HG03565 (cell line): ENCODE data around the gene MMGT1.

Source experiments
- ATAC-seq: cut with Tn5 transposase; IDR thresholded peaks from one replicate; pipeline ENCODE4 v1.9.1; 2021; ENCODE audit warnings: mild to moderate bottlenecking, moderate library complexity; ENCODE audit not compliant: unreplicated experiment

The MMGT1 gene

DNA sequence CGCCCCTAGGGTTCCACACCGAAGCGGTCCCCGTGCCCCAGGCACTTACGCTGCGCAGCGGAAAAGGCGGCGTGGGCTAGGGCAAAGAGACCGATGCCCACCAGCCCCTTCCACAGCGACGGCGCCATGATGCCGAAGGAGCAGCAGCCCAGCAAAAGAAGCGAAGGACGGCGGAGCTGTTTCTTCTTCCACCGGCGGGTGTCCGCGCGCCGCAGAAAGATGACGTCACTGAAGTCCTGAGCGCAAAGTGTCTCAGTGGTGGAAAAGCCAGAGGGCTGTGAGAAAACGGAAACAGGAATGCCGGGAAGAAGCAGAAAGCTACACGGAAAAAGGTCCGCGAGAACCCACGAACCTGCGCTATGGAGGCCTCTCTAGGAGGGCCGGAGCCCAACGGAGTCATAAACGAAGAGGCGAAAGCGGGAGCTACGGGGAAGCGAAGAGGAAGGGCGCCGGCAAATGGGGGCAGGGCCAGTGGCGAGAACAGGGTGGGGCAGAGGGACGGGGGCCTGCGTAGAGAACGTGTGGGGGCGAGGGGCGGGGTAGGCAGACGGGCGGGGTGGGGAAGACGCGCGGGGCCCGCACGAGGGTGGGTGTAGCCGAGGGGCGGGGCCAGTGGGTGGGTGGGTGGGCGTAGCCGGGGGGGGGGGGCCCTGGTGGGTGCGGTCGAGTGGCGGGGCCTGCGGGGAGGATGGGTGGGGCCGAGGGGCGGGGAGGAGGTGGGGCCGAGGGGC lies at the start of gene MMGT1:
TSS of gene MMGT1 (minus strand) at position 441 of the 731 bp plus-strand sequence. CDS start at position 128, 313 bp downstream.
- peak; percentile 62 for ATAC-seq

GRCh38 chrX:136021903-136022302 lies 48.1 kb upstream of the MMGT1 start:
- ATAC-seq = peak; percentile 47

DNA sequence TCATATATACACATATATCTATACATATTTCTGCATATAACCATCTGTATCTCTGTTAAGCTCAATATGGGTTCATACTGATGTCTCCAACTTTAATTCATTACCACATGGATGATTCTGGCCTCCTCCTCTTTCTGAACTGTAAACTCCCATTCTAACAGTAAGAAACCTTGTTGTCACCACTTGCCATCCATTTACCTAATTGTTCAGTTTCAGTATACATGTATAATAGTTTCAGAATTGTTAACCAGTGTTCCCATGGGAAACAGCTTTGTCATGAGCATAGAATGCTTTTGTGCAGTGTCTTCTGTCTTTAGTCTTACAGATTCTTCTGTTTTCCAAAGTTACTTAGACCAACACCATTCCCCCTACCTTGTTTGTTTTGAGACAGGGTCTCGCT lies 47.4 kb upstream of the MMGT1 start:
- ATAC-seq = peak; percentile 72

- no peak for ATAC-seq
Observed at GRCh38 chrX:136019226-136019625, 45.4 kb upstream of the MMGT1 start.

DNA sequence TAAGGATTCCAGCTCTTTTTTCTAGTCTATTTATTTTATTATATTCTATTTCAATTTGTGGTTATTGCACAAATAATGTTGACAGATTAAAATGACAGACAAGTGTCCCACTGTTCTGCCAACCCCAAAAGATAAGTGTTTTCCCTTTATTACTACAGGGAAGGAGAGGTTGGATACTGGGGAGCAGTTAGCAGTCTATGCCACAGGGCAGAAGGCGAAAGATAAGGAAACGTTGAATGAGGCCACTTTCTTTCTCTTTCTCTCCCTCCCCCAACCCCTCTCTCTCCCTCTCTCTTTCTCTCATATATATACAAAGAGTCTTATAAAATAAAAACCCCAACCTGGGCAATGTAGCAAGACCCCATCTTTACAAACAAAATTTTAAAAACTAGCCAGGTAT lies 43.1 kb upstream of the MMGT1 start:
- ATAC-seq = no peak

GRCh38 chrX:136015016-136015415 lies 41.2 kb upstream of the MMGT1 start:
- ATAC-seq = no peak

DNA sequence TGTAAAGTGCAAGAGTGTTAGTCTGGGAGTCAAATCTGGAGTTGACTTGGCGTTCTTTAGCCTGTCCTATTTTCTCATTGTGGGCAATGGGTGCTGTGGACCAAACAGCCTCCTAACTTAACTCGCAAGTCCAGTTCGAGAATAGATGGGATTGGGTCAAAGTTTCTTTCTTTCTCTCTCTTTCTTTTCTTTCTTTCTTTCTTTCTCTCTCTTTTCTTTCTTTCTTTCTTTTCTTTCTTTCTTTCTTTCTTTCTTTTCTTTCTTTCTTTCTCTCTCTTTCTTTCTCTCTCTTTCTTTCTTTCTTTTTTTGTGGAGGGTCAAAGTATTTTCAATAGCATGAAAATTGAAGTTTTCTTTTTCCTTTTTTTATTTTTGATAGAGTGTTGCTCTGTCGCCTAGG lies 14.5 kb upstream of the MMGT1 start:
- ATAC-seq = no peak

GRCh38 chrX:135985973-135986310 lies 12.2 kb upstream of the MMGT1 start:
- no peak for ATAC-seq

DNA sequence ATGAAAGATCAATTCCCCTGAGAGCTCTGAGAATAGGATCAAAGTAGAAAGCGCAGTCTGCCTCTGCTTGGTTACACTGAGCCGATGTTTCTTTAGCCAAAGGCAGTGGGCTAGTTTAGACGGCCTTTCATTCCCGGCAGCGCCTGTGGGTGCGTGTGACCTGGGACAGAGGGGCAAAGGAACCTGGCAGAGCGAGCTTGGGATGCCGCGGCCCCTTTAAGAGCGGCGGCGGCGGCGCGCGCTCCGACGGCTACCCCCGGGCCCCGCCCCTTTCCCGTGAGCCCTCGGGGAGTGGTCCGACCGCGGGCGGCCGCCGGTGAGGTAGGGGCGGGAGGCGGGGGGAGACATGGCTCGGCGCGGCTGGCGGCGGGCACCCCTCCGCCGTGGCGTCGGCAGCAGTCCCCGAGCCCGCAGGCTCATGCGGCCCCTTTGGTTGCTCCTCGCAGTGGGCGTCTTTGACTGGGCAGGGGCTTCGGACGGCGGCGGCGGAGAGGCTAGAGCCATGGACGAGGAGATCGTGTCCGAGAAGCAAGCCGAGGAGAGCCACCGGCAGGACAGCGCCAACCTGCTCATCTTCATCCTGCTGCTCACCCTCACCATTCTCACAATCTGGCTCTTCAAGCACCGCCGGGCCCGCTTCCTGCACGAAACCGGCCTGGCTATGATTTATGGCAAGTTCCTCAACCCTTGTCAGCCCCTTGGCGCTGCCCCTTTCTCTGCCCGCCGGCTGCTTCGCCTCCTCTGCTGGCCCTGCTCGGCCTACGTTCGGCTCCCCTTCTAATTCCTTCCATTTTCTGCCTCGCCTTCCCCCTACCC lies 11.6 kb upstream of the MMGT1 start, which contains the start of gene SLC9A6:
TSS of gene SLC9A6 (plus strand) at position 279 of the 816 bp plus-strand sequence. CDS start at position 503, 224 bp downstream.
- ATAC-seq = peak; percentile 84

- ATAC-seq = peak; percentile 17
Observed at GRCh38 chrX:135984791-135985156, 11.0 kb upstream of the MMGT1 start.

GRCh38 chrX:135984256-135984655 lies 10.5 kb upstream of the MMGT1 start:
- no peak for ATAC-seq

DNA sequence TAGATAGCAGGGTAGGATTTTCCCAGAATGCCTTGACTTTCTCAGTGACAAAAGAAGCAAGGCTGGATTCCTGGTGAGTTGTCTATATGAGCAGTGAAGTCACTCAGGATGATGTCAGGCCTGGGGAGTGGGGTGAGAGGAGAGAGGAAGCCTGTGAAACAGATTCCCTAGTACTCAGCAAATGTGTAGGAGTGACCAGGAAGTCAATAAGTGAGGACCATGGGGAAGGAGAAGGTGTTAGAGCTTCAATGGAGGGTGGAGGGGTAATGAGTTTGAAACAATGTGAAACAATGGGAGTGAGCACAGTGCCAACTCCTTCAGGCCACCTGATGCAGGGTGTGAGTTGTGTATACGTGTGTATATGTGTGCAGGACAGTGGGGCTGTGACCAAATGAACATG lies 9.1 kb upstream of the MMGT1 start:
- no peak for ATAC-seq

GRCh38 chrX:135981668-135982067 lies 7.9 kb upstream of the MMGT1 start:
- no peak for ATAC-seq

DNA sequence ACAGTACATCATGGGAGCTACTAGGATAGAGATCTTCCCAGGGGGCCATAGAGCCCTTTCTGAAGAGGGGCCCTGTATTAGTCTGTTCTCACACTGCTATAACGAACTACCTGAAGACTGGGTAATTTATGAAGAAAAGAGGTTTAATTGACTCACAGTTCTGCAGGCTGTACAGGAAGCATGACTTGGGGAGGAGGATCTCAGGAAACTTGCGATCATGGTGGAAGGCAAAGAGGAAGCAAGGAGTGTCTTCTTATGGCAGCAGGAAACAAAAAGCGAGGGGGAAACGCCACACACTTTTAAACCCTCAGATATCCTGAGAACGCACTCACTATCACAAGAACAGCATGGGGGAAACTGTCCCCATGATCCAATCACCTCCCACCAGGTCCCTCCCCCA lies 7.2 kb upstream of the MMGT1 start:
- ATAC-seq = no peak

GRCh38 chrX:135977611-135978010 lies 3.8 kb upstream of the MMGT1 start:
- no peak for ATAC-seq

DNA sequence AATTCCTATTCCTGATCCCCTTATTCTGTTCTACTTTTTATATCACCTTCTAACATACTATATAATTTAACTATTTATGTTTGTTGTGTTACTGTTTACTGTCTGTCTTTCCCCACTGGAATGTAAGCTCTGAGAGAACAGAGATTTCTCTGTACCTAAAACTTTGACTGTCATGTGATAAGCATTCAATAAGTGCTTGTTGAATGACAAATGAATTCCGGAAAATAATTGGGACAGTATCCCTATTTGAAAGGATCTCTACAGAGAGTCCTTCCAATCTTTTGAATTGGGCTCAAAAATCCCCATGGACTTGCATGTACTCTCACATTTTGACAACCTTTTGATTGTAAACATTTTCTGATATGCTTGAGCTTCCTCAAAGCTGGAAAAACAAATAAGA lies 1.6 kb upstream of the MMGT1 start:
- no peak for ATAC-seq

DNA sequence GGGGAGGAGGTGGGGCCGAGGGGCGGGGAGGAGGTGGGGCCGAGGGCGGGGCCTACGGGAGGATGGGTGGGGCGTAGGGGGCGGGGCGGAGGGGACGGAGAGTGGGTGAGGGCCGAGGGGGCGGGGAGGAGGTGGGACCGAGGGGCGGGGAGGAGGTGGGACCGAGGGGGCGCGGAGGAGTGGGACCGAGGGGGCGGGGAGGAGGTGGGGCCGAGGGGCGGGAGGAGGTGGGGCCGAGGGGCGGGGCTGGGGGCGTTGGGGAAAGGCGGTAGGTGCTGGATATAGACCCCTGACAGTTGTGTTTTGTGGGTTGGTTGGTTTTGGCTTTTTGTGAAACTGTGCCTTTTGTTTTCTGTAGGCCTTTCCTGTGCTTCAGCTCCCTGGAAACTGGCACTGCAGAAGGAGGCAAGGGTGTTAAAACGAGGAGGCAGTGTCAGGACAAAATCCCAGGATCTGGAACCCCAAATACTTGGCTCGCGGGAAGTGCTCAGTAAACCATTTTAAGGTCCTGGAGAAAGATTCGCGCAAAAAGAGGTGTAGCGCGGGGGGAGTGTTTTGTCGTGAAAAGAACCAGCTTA lies 580 bp upstream of the MMGT1 start:
- no peak for ATAC-seq

GRCh38 chrX:135973025-135973547 lies 702 bp downstream of the MMGT1 start:
- peak; percentile 31 for ATAC-seq

- no peak for ATAC-seq
Observed at GRCh38 chrX:135951291-135951690, 22.5 kb downstream of the MMGT1 start.

DNA sequence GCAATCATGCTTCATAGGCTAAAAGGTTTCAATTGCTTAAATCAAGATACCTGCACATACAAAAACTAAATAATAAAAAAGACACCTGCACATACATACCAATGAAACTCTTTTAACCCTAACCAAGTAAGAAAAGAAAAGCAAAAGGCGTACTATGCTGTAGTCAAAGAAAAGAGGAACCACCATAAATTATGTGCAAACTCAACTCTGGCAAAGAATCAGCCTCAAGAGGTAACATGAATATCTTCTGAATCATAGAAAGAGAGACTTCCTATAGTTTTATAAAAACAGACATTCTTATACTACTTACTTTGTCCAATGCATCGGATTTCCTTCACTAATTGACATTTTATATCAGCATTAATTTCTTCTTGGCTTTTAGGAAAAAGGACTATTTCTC lies 29.3 kb downstream of the MMGT1 start:
- ATAC-seq = no peak

GRCh38 chrX:135931644-135932487 lies 41.9 kb downstream of the MMGT1 start:
- ATAC-seq = peak; percentile 63
